HG03354 (cell line): ENCODE data around the gene ARHGEF33.
"Not testable (repeated sequence)": the region's sequence is repeated elsewhere in the genome, so short reads cannot be mapped to it uniquely, and the experiment has no call there.

Experiments
- ATAC-seq: cut with Tn5 transposase; IDR thresholded peaks from one replicate; pipeline ENCODE4 v1.9.1; 2021; ENCODE audit warnings: mild to moderate bottlenecking; ENCODE audit not compliant: unreplicated experiment, poor library complexity, severe bottlenecking

The ARHGEF33 gene

GRCh38 chr2:38907743-38908562 lies 18.3 kb downstream of the ARHGEF33 start:
- peak; percentile 94 for ATAC-seq

- no peak for ATAC-seq
These were observed 20.2 kb downstream of the ARHGEF33 start for GRCh38 chr2:38909872-38910271.

- no peak for ATAC-seq
These were observed 21.5 kb downstream of the ARHGEF33 start for GRCh38 chr2:38911191-38911590.

GRCh38 chr2:38912619-38913018 lies 22.9 kb downstream of the ARHGEF33 start:
- no peak for ATAC-seq

GRCh38 chr2:38922389-38922788 lies 32.7 kb downstream of the ARHGEF33 start:
- ATAC-seq, result no peak

GRCh38 chr2:38922902-38923301 lies 33.2 kb downstream of the ARHGEF33 start:
- ATAC-seq, result no peak

- no peak for ATAC-seq
These were observed 36.3 kb downstream of the ARHGEF33 start for GRCh38 chr2:38925982-38926381.

- no peak for ATAC-seq
These were observed 40.9 kb downstream of the ARHGEF33 start for GRCh38 chr2:38930600-38930999.

GRCh38 chr2:38932586-38932985 lies 42.9 kb downstream of the ARHGEF33 start:
- ATAC-seq, result no peak

GRCh38 chr2:38933653-38934052 lies 44.0 kb downstream of the ARHGEF33 start:
- no peak for ATAC-seq

GRCh38 chr2:38934742-38935141 lies 45.1 kb downstream of the ARHGEF33 start:
- ATAC-seq, result no peak

GRCh38 chr2:38935568-38936172 lies 46.0 kb downstream of the ARHGEF33 start:
- ATAC-seq, result no peak

GRCh38 chr2:38936516-38936915 lies 46.8 kb downstream of the ARHGEF33 start:
- not testable (repeated sequence) for ATAC-seq

GRCh38 chr2:38937548-38937947 lies 47.9 kb downstream of the ARHGEF33 start:
- ATAC-seq, result no peak

GRCh38 chr2:38940746-38941145 lies 51.1 kb downstream of the ARHGEF33 start:
- ATAC-seq, result no peak

- no peak for ATAC-seq
These were observed 54.1 kb downstream of the ARHGEF33 start for GRCh38 chr2:38943784-38944183.

GRCh38 chr2:38945372-38945771 lies 55.7 kb downstream of the ARHGEF33 start:
- ATAC-seq, result no peak

GRCh38 chr2:38945911-38946310 lies 56.2 kb downstream of the ARHGEF33 start:
- no peak for ATAC-seq

GRCh38 chr2:38947241-38948239 lies 57.9 kb downstream of the ARHGEF33 start:
- peak; percentile 90 for ATAC-seq

- no peak for ATAC-seq
These were observed 58.8 kb downstream of the ARHGEF33 start for GRCh38 chr2:38948387-38948882.
